ENCODE data around the gene EME1.

Gene EME1

DNA sequence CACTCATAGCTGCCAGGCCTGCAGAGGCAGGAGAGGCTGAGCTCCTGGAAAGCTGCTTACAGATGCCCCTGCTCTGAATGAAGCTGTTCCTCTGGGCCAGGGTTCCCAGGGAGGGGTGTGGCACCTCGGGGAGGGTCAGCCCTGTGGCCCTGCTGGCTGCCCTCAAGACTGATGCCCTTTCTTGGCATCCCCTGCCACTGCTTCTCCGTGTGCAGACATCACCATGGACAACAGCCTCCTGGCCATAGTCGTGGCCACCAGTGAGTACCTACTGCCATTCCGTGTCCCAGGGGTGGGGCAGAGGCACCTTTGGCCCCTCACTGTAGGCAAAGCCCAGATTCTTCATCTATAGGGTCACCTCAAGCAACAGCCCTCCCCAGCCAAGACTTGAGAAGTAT, 9.0 kb upstream of the EME1 start:
- DNase-seq: no peak

DNA sequence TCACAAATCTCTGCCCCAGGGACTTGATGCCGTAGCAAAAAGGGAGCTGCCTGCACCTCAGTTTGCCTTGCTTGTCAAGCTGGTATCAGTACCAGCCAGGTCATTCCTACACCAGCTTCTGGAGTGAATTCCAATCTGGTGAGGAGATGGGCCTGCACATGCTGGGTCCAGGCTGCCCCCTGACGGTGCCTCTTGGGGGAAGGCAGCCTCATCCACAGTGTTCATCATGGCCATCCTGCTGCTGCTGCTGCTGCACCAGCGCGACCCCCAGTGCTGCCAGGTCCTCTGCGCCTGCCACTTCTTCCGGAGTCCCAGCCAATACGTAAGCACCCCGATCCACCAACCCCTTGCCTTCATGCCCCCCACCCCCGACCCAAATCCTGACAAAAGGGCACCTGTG, 8.3 kb upstream of the EME1 start:
- no peak for DNase-seq

DNA sequence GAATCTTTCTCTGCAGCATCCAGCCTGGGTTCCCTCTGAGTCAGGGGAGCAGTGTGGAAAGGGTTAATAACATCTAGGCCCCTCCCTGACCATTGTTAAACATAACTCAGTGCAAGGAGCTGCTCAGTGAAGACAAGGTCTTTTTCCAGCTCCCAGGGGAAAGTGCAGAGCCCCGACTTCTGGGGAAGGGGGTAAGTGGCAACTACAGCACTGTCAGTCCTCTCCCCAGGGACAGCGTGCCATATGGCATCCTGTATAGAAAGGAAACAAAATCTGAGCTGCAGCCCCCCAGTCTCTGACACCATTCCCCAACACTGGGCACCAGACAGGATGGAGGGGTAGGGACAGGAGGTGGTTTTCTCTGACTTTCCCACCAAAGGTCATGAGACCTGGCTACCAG, 7.9 kb upstream of the EME1 start:
- DNase-seq: no peak

DNA sequence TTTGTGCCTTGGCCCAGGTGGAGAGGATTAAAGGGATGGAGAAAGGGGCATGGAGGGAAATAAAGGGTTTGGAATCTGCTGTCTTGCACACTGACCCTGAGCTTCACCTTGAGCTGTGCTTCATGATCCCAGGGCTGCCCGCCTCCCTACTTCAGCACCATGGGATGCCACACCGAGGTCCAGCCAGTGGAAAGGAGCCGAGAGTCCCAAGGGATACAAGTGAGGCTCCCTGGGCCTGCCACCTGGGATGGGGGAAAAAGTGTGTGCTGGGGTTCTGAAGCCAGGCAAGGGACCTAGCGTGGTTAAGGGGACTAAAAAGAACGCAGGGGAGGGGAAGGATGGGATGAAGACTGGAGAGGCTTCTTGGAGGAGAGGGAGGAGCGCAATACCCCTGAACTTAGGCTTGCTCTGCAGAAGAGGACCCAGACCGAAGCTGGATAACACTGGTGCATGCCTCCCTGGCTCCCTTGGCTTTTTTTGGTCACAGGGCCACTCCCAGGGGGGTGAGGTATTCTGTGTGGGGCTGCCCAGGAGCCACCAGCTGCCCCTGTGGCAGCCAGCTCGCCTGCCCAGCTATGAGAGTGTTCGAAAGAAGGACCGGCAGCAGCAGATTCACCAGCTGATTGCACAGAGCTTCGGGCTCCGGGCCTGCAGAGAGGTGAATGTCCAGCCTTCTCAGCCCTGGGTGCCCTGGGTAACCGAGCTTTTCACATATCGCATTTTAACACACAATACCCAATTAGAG, 7.2 kb upstream of the EME1 start:
- no peak for DNase-seq

DNA sequence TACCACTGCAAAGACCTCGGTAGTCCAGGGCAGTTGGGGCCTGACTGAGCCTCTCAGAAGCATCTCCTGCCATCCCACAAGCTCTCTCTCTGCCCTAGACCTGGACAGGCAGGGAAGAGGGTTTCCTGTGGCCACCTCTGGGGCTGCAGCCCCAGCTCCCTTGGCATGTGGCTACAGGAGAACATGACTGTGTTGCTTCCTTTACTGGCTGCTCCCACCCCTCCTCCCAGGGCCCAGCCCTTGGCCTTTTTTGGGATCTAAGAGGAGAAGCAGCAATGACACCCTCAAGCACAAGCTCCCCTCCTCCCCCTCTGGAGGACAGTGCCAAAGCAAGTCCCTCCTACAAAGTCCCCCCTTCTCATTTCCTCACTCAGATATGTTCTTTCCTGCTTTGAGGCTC, 5.6 kb upstream of the EME1 start:
- no peak for DNase-seq

DNA sequence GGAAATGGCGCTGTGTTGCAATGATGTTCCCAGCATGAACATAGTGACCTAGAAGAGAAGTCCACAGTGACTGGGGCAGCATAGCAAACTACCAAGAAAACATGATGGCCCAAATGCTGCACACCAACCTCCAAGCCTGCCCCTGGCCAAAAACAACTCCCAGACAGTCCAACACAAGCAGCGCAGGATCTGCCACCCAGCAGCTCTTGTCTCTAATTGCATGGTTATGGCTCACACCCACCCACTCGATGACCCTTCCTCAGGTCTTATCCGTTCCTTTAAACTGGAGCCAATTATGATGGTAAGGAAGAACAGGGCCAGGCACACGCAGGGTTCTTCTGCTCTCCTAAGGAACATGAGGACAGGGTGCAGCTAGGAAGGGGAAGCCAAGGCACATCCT, 3.0 kb upstream of the EME1 start:
- no peak for DNase-seq

DNA sequence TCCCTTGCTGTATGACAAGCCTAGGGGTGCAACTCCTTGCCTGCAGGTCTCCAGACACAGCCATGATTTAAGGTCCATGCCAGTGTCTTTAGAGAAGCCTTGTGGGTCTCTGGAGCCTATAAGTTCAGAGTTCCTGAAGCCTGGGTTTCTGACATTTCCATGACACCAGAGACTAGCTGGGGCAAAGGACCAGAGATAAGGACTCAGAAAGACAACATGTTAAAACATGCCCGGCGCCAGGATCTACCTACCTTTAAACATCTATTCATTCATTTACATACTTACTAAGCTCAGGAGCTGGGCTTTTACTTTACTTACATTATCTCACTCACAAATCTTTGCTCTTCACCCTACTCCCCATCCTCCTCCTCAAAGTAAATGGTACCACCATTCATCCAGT, 1.5 kb upstream of the EME1 start:
- DNase-seq: no peak

DNA sequence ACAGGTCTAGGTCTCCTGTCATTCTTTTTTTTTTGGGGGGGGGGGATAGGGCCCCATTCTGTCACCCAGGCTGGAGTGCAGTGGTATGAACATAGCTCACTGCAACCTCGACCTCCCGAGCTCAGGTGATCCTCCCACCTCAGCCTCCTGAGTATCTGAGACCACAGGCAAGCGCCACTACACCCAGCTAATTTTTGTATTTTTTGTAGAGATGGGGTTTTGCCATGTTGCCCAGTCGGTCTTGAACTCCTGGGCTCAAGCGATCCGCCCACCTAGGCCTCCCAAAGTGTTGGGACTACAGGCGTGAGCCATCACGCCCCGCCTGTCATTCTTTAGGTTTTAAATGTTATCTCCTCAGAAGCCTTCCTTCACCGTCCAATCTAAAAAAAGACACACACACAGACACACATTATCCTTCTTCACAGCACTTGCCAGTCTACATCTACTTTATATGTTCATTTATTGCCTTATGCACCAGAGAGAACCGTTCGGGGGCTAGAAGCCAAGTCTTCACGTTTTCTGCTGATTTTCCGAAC, 739 bp upstream of the EME1 start:
- DNase-seq: no peak

DNA sequence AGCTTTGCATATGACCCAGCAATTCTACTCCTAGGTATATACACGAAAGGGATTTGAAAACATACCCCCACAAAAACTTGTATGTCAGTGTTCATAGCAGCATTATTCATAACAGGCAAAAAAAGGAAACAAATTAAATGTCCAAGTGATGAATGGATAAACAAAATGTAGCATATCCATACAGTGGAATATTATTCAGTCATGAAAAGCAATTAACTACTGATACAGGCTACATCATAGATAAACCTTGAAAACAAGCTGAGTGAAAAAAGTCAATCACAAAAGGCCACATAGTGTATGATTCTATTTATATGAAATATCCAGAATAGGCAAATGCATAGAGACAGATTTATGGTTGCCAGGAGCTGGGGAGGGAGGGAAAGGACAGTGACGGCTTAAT, 676 bp downstream of the EME1 start:
- no peak for DNase-seq

DNA sequence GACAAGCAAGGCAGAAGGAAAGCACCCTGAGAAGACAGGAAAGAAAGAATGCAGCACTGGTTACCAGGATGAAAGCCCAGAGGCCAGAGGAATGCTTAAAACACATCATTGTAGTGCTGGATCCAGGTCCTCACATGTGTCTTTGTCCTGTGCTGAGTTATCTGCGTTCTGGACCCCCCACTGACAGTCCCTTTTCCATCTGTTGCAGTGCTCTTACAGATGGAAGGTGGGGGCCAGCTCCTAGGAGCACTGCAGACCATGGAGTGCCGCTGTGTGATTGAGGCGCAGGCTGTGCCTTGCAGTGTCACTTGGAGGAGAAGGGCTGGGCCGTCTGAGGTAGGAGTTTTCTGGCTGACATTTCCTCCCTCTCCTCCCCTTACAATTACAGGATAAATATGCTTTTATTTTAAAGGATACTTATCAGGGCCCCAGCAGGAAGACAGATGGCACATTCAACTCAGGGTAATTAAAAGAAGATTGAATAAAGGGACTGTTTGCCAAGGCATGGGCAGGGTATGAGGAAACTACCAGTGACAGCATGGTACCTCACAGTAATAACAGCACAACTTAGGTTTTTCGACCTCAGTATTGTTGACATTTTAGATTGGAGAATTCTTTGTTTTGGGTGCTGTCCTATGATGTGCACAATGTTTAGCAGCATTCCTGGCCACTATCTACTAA, 3.0 kb downstream of the EME1 start:
- no peak for DNase-seq

DNA sequence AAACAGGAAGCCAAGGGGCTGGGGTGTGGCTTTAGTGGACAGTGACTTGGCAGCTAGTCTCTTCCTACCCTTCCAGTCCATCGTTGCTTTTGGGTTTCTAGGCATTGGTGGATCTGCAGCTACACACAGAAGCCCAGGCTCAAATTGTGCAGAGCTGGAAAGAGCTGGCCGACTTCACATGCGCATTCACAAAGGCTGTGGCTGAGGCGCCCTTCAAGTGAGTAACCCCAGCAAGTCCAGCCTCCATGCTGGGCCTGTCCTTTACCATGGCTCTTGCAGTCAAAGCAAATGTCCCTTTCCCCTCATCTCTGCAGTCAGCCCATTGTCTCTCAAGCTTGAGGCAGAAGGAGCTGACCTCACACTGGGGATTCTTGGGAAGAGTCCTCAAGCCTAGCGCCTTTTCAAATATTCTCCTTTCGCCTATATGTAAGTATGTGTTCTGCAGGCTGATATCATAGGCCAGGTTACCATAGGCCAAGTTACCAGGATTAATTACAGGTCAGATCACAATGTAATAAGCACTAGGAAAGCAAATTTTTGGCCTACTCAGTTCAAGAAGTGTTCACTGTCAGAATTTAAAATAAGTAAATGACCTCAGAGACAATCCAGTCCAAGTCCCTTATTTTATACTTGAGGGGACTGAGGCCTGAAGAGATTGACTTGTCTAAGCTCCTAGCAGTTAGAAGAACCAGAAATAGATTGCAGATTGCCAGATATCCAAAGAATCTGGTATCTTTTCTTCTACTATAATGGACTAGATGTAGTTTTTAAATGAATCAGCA, 6.5 kb downstream of the EME1 start:
- DNase-seq: no peak

DNA sequence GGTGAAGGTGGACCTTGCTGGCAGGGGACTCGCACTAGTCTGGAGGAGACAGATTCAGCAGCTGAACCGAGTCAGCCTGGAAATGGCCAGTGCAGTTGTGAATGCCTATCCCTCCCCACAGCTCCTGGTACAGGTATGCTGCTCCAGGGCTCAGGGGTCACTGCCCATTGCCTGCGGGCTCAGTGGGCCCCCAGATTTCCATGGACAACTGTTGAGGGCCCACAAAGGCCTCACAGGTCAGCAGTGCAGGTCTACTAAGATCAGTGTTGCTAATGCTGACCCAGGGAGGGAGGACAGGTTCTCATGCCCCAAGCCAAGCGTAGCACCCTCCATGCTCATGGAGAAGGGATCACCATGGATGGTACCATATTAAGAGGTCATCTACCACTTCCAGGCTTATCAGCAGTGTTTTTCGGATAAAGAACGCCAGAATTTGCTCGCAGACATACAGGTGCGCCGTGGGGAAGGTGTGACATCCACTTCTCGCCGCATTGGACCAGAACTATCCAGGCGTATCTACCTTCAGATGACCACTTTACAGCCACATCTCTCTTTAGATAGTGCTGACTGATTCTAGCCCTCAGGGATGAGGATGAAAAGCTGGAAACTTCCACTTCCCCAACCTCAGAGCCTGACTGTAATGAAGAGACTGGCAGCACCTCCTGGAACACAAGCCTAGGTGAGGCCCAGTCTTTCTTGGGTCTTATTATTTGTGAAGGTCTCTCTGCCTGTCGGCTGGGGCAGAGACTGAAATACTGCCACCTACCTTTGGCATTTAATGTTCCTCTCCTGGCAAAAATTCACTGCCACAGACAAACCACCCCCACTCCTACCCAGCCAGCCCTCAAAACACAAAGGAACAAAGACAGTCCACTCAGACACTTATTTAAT, 7.6 kb downstream of the EME1 start:
- DNase-seq: no peak

DNA sequence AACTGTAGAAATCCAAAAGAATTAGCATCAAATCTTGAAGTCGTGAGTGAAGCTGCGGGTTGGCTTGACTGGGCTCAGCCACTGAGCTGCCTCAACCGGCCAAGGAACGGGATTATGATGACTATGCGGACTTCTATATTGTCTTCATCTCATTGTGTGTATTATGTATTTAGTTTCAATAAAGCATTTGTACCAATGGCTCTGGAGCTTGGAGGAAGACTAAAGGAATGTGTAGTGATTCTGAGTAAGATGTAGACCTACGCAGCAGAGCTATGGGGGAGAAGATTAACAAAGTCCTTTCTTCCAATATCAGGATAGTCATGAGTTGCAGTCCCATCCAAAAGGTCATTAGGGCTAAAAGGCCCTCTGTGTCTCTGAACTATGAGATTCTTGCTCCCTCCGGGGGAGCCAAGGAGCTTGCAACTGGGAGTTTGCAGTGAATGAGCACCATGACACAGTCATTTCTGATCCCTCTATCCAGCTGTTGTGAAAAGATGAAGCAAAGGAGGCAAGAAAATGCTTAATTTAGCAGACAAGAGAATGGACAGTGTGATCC, 8.3 kb downstream of the EME1 start:
- DNase-seq: no peak

DNA sequence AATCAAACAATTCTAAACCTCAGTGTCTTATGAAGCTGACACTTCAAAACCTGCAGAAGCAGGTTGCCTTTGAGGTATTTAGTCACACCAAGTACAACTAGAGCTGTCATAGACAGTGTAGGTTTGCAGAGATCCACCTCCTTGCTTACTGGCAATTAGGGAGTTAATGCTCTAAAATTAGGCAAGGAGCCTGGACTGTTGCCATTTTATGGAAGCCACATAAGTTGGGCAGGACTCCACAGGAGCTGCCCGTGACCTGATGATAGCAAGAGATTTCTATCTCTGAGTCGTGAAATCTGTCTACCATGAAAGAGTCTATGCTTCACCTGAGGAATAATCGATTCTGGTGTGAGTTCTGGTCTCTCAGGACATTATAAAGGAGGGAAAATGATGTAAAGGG, 8.9 kb downstream of the EME1 start:
- DNase-seq: no peak

DNA sequence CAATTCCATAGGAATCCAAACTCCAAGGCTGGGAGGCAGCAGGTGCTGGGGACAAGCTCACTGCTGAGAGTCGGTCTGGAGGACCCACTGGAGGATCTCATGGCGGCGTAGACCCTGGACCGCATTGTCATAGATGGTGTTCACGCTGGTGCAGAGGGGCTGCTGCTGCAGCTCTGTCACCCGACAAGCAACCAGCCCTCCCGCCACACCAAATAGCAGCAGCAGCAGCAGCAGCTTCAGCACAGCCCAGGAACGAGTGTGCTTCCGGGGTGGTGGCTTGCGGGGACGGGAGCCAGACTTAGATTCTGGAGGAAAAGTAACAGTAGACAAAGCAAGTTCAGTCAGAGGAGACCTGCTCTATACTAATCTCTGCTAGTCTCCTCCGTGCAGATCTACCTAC, 9.9 kb downstream of the EME1 start:
- DNase-seq: no peak

DNA sequence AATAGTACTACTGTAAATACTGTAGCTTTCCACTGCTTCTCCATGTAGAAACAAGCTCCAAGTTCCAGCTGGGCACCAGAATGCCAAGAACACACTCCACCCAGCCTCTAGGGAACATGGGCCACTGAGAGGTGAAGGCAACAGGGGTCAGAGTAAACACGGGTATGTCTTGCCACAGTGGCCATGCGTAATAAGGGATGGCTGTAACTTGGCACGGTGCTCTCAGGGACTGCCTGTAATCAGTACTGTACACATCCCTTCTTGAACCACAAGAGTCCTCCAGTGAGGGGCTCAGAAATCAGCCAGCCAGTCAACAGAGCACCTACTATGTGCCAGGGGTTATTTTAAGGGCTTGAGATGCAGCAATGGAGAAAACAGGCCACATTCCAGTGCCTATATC, 13.5 kb downstream of the EME1 start:
- no peak for DNase-seq

DNA sequence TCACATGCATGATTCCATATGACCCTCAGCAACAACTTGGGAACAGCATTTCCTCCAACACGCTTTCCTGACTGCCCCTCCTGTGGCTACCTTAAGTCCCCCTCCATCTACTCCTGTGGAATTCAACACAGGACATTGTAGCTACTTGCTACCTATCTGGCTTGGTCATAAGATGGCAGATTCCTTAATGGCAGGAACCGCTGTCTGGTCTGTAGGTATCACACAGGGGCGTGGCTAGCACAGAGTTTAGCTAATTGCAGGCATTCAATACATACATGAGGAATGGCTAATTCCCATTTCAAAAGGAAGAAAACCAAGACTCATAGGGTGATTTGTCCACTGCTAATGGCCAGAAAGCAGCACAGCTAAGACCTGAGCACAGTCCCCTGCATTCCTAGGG, 15.7 kb downstream of the EME1 start:
- DNase-seq: no peak

DNA sequence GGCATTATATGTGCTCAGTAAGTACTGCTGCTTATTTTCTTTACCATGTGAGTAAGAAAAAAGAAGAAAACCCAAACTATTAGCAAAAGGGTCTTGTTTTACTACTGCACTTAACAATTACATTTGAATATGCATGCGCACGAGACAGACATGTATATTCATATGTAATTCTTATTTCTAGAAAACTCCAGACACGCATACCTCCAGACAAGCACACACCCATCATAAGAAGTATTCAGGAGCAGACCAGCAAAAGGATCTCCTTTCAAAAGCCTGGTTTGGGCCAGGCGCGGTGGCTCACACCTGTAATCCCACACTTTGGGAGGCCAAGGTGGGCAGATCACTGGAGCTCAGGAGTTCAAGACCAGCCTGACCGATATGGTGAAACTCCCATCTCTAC, 16.5 kb downstream of the EME1 start:
- DNase-seq: no peak

DNA sequence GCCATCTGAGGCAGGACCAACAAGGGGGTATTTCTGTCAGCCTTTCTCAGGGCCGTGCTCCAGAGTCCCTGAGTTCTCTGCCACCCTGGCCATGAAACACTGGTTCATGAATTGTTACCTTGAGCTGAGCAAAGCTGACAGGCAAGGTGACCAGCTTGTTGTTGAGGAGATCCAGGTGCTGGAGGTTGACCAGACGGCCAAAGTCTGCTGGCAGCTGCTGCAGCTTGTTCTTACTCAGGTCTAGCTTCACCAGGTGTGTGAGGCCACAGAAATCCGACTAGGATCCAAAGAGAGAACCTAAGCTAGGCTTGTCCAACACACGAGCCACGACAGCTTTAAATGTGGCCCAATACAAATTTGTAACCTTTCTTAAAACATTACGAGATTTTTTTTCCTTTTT, 19.6 kb downstream of the EME1 start:
- no peak for DNase-seq

DNA sequence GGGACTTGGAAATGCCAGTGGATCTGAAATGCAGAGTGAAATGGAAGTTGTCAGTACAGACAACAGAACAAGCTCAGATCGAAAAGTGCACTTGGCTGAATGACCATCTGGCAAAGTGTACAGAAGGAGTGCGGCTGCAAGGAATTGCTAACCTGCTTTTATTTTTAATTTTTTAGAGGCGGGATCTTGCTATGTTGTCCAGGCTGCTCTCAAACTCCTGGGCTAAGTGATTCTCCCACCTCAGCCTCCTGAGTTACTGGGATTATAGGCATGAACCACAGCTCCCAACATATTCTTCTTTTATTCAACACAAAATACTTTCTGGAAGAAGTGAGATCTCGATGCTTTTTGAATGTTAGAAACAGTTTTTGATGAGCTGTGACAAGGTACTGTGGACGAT, 20.7 kb downstream of the EME1 start:
- no peak for DNase-seq

DNA sequence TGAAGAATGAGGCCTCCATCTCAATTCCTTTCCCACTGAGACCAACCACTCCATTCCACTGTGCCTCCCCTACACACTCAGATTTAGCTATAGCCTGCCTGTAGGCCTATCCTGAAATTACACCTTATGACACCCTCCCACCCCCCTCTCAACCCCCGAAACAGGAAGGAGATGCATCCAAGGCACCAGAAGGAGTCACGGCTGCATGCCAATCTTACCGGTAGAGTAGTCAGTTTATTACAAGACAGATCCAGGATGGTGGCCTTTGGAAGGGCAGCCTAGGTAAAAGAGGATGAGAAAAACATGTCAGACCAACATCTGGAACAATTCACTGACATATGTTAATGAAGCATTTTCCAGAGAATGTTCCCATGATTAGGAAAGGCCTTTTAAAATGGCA, 21.7 kb downstream of the EME1 start:
- DNase-seq: no peak

DNA sequence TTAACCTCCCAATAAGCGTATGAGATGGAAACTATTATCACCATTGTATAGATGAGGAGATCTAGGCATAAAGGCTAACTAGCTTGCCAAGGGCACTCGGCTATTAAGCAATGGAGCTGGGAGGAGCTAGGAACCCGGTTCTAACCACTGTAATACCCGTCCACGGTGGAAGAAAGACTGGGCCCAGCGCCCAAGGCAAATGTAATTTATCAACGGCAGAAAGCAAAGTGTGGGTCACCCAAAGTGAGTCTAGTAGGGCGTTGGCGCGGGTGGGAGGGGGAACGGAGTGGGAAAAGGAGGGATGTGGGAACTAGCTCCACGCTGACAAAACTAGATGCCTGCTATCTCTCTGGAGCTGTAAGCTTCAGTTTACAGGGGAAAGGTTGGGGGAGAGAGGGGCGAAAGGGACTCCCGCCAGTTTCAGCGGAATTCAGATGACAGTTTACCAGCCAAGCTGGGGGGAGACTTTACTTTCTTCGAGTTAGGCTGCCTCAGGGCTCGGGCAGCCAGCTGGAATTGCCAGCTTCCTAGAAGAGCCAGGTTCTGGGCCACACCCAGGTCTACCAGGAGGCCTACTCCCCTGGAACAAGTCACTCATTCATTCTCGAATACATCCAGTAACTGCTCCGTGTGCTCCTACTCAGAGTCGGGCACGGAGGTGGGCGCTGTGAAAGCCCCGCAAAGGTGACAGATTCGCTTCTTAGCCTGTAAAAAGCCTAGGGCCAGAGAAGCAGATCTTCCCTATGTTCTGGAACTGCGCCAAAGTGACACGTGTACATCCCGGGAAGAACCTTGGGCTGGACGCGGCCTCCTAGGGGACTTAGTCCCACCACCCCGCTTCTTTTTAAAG, 23.5 kb downstream of the EME1 start:
- no peak for DNase-seq

Data from NCI-H1436 (cell line).